Stimulated activated naive CD4-positive, alpha-beta T cell treated with Interleukin-2 at 50 U/mL for 16 hours (primary cell): ENCODE data around the gene HOXB8.

ENCODE experiments used
- DNase-seq: peaks from one replicate; lab custom pipeline; 2025; lab: John Stamatoyannopoulos, UW

The HOXB8 gene

DNA sequence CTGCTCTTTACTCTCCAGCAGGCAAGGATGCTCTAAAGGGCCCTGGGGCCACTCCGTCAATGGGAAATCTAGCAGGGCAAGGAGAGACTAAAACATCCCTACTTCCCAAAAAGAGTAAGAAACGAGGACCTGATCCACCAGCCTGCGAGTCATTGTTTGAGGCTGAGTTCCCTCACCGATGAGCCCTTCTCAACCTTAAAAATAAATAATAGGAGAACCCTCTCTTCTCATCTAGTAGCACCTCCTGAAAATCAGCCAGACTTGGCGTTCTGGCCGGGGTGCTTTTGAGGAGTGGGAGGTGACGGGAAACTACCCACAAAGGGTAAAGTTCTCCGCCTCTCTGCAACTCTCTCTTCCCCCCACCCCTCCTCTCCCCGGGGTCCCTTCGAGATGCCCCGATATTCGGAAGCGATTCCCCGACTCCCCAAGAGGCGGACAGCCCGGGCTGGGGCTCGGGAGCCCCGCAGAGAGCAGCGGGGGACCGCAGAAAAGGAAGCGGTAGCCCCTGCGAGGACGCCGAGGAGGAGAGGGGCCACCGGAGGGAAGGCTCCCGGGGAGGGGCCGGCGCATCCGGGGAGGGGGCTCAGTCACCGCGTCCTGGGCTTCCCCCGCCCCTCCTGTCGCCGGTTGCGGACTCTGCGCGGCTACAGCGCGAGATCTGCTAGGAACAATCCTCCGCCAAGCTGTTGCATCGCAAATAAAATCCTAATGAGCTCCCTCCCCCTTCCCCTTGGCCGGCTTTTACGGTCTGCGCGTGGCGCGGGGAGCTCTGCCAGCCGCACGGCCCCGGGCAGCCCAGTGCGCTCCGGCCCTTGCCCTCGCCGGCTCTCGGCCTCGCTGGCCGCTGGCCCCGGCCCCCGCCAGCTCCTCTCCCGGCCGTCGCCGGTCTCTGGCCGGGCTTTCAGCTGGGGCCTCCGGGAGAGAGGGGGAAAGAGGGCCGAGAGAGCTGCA lies 9.7 kb upstream of the HOXB8 start:
- peak; percentile 15 for DNase-seq

DNA sequence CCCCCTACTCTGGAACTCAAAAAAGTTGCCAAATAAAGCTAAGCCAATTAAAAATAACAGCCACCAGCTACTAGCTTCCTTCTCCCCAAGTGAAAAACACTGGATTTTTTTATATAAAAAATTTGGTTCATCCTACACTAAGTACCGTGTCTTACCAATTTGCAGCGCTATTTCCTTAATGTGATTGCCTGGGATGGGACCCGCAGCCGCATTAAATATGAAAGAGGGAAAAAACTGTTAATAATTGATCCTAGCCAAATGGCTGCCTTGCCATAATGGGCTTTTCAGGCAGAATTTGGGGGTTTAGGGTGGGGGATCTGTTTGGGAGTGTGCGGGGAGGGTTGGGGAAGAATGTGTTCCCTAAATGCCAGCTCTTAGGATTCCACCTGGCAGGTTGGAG lies 9.0 kb upstream of the HOXB8 start:
- no peak for DNase-seq

GRCh38 chr17:48623583-48623982 lies 8.5 kb upstream of the HOXB8 start:
- DNase-seq = no peak

DNA sequence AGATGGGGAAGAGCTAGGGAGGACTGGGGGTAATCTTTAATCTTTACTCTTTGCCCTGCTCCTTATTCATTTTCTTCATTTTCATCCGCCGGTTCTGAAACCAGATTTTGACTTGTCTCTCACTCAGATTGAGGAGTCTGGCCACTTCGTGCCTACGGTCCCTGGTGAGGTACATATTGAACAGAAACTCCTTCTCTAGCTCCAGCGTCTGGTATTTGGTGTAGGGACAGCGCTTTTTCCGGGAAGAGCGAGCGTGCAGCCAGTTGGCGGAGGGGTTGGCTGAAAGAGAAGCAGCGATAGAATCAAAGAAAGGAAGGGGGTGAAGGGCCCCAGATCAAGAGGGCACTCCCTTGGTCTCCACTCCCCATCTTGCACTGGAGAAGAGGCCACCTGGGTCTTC lies 7.8 kb upstream of the HOXB8 start:
- no peak for DNase-seq

DNA sequence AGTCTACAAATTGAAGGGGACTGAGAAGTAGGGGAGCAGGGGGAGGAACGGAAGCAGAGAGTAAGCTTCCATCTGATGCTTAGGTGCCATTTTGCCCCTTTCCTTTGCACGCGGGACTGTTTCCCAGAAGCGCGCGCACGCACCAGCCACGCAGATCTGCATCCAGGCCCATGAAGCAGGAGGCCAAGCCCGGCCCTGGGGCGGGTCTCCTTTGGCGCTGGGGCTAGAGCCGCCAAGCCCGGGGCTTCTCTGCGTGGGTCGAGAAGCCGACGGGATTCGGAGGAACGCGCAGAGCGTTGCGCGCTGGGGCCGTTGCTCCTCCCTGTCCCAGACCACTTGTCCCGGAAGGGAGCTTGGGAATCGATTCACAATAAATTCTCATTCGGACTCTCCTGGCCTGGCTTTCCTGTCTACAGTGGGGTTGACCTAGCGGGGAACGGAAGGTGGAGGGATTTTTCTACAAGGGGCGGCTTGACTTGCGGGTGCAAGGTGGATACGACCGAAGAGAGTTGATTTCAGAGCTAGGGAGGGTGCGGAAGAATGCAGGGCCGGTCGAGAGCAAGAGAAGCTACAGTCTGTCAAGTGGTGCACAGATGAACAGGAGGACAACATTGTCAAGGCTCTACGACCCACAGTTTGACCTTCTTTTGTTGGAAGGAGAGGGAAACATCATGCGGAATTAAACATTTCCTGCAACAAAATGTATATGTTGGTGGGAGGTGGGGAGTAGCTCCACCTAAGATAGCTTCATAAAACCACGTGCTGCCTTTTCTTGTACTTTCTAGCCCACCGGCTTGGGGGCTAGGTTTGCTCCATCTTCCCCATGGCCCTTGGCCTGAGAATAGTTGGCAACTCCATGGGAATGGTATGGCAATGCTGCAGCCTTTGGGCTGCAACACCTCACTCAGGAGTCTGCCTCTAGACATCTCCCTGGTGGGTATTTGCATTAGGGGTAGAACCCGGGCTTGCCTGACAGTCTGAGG lies 6.6 kb upstream of the HOXB8 start:
- DNase-seq = no peak

DNA sequence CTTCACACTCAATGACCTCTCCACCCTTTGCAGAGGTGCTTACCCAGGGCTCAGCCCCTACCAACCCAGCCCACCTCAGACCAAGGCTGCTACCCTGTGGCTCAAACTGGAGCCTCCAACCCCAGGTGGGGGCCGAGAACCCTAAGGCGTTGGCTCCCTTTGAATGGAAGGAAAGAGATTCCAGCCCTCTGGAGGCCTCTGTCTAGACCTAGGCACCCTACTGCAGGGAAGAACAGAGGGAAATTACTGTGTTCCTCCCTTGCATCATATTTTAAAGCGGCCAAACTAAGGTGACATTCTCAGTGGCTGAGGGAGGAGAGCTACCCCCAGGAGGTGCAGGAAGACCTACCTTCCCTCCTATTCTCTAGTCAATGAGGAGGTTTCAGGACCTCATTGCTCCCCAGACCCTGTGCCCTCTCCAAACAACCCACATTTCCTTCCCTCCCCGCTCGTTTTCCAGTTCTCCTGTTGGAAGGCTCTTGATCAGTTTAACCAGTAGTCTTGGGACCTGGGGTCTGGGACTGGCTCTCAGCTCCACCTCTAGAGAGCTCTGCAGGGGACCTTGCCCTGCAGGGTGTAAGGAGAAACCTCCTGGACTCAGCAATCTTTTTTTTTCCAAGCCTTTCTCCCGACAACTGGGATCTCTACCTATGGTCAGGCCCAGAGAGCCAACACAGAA lies 5.5 kb upstream of the HOXB8 start:
- no peak for DNase-seq

DNA sequence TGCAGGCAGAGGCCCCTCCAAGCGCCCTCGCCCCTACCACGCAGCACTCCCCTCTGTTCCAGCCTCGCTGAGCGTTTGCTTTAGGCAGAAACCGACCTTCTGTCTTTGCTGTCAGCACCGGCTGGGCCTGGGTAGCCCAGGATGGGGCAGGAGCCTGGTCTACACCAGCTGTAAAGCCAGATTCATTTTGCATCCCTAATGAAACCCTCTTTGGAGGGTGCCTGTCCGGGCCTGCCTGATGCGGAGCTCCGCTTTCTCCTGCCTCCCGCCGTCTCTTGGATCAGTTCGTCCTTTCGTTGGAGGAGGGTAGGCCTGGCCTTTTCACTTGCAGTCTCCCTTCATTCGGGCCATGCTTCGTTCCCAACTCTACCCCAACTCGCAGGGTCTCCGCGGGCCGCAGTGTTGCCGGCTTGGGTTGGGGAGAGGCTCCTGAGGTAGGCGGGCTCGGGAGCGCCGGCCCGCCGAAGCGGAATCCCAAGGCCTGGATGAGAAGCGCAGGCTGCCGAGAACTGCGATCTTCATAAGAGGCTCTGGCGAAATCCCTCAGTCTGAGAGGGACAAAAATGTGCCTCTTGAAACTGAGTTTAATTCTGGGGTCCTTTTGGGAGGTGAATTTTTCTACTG lies 4.8 kb upstream of the HOXB8 start:
- DNase-seq = no peak

- peak; percentile 73 for DNase-seq
These were observed 3.3 kb upstream of the HOXB8 start for GRCh38 chr17:48618256-48618896.

- DNase-seq = no peak
These were observed 2.6 kb upstream of the HOXB8 start for GRCh38 chr17:48617471-48618255.

GRCh38 chr17:48616717-48617470 lies 1.8 kb upstream of the HOXB8 start:
- no peak for DNase-seq

GRCh38 chr17:48615963-48616716 lies 1.0 kb upstream of the HOXB8 start:
- DNase-seq = no peak

- peak; percentile 10 for DNase-seq
These were observed 1.0 kb downstream of the HOXB8 start for GRCh38 chr17:48613862-48614694.

DNA sequence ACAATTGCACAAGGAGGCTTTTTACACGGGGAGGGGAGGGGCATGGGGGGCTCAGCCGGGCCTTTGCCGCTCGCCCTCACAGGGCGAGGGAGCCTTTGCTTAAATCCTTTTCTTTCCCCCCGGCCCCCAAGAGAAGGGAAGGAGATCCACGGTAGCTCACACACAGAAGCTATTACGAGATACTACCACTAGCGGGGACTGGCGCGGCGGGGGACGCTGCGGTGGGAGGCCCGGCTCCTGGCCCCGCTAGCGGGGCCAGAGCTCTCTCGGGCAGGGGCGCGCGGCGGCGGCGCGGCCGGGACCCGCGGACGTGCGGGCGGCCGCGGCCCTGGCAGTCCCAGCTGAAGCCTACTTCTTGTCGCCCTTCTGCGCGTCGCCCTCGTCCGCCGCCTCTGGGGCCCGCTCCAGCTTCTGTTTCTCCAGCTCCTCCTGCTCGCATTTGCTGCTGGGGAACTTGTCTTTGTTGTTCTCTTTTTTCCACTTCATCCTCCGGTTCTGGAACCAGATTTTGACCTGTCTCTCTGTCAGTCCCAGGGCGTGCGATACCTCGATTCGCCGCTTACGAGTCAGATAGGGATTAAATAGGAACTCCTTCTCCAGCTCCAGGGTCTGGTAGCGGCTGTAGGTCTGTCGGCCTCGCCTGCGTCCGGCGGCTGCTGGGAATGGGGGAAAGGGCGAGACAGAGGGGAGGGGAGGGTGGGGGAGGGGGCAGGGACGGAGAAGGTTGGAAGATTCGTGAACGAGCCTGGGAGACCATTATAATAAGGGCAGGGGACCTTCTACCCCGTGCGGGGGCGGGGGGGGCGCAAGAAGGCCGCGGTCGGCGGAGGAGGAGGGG lies 2.0 kb downstream of the HOXB8 start:
- peak; percentile 41 for DNase-seq

DNA sequence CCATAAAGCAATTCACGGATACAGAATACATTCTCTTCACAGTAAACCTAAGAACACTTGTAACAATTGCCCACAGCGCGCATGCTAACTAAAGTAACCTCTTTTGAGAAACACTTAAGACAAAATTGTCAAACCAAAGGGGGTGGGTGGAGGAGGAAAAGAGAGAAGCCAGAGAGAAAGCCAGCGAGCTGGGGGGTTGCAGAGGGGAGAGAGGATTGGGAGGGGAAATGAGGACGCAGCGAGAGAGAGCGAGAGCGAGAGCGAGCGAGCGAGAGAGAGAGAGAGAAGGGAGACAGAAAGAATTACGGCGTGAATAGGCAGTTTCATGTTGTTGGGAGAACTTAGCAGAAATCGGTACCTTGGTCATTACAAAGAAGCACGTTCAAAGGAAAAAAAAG lies 2.6 kb downstream of the HOXB8 start:
- DNase-seq = no peak

DNA sequence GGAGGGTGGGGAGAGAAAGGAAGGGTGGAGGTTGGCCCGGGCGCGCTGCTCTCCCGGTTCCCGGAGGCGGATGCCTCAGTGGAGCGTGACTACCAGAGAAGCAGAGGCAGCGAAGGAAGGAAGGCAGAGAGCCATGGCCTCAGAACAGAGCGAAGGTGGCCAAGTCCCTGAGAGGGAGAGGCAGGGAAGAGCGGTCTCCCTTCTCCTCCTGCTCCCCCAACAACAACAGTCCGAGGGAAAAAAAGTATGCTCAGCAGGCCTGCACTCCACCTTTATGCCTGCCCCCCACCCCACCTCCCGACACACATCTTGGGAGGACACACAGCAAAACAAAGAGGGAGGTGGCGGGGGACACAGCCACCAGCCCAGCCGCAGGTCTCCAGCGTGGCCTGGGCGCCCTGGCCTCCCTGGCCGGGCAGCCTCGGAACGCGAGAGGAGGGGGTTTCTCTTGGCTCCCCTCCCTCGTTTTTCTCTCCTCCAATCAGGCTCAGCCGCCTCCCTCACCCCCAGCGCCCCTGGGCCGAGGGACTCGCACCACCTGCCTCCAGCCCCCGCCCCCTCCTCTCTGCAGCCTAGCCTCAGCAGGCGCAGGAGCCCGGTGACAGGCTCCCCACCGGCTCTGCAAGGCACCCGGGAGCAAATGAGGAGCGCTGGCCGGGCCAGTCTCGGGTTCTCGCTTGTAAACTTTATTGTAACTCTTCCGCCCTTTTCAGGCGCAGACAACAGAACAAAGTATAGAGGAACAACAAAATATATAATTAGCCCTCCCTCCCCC lies 3.2 kb downstream of the HOXB8 start:
- no peak for DNase-seq

DNA sequence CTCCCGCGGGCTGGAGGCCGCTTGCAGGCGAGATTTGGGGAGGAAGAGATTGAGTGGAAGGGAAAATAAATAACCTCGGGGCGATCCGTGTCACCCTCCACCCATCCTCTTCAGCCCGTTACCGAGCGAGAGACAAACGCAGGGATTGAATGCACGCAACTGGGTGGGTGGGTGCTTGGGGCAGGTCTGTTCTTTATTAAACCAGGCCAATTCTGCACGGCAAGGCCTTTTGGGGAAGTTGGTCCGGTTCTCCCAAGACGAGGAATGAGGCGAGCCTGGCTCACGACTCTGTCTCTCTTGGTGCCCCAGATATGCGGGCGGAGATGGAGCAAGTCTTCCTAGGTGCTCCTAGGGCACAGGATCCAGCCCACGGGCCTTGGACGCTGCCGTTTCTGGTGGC lies 3.9 kb downstream of the HOXB8 start:
- no peak for DNase-seq
